A549 (cell line): ENCODE data around the gene SYCP2.

Experiments used
- BHLHE40 ChIP-seq: IDR thresholded peaks from 2 replicates; pipeline ENCODE4 v1.6.1; 2012; ENCODE audit warnings: low read depth, low read length, inconsistent platforms
- CEBPB ChIP-seq, 2 experiments: fragments of >200 bp in 1 of 2; sonication (Bioruptor Twin) in 1 of 2; formaldehyde crosslinking in 1 of 2; IDR thresholded peaks; 2 replicates each; pipeline ENCODE4 v1.6.1; 2012 to 2016
- EHMT2 ChIP-seq: fragments of 200-600 bp; sonication (generic); IDR thresholded peaks from 2 replicates; pipeline ENCODE4 v1.6.1; 2016; ENCODE audit warnings: antibody characterized with exemption, low read depth, mild to moderate bottlenecking, moderate library complexity
- HOXA7 ChIP-seq: fragments of 250-450 bp; sonication (Bioruptor Pico); IDR thresholded peaks from 2 replicates; pipeline ENCODE4 v1.5.0; 2020; ENCODE audit warnings: mild to moderate bottlenecking, moderate library complexity
- MAZ ChIP-seq: fragments of 150-350 bp; IDR thresholded peaks from 2 replicates; pipeline ENCODE4 v1.6.1; 2014; ENCODE audit warnings: antibody characterized with exemption, low read depth, low read length, borderline replicate concordance
- PHF8 ChIP-seq: fragments of 200-600 bp; sonication (generic); IDR thresholded peaks from 2 replicates; pipeline ENCODE4 v1.6.1; 2016; ENCODE audit warnings: low read depth, mild to moderate bottlenecking, antibody characterized with exemption, moderate library complexity, borderline replicate concordance
- POLR2A ChIP-seq: IDR thresholded peaks from 2 replicates; pipeline ENCODE4 v1.6.1; 2012; ENCODE audit warnings: mild to moderate bottlenecking, low read length
- RAD21 ChIP-seq, 2 experiments: fragments of >200 bp in 1 of 2; sonication (Bioruptor Twin) in 1 of 2; formaldehyde crosslinking in 1 of 2; IDR thresholded peaks in 1 of 2; conservative IDR thresholded peaks in 1 of 2; 2 replicates in 1 of 2; 3 replicates in 1 of 2; pipeline ENCODE4 v1.6.1; 2012 to 2018; ENCODE audit warnings: inconsistent platforms in 1 of 2
- SREBF2 ChIP-seq: fragments of 450-650 bp; IDR thresholded peaks from 2 replicates; pipeline ENCODE4 v1.6.1; 2014; ENCODE audit warnings: mild to moderate bottlenecking, moderate library complexity
- TF ChIP-seq, protein P1 (sequence below): fragments of >200 bp; sonication (Bioruptor Twin); formaldehyde crosslinking; IDR thresholded peaks from 3 replicates; pipeline ENCODE4 v1.5.1; 2016
- TF ChIP-seq, protein P2 (sequence below): IDR thresholded peaks from 2 replicates; pipeline ENCODE4 v1.6.1; 2012
- TF ChIP-seq, protein P3 (sequence below): IDR thresholded peaks from 2 replicates; pipeline ENCODE4 v1.6.1; 2012

GRCh38 chr20:59933296-59933848 is at the start of gene SYCP2:
- TF ChIP-seq, protein P1, sequence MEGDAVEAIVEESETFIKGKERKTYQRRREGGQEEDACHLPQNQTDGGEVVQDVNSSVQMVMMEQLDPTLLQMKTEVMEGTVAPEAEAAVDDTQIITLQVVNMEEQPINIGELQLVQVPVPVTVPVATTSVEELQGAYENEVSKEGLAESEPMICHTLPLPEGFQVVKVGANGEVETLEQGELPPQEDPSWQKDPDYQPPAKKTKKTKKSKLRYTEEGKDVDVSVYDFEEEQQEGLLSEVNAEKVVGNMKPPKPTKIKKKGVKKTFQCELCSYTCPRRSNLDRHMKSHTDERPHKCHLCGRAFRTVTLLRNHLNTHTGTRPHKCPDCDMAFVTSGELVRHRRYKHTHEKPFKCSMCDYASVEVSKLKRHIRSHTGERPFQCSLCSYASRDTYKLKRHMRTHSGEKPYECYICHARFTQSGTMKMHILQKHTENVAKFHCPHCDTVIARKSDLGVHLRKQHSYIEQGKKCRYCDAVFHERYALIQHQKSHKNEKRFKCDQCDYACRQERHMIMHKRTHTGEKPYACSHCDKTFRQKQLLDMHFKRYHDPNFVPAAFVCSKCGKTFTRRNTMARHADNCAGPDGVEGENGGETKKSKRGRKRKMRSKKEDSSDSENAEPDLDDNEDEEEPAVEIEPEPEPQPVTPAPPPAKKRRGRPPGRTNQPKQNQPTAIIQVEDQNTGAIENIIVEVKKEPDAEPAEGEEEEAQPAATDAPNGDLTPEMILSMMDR: no peak
- TF ChIP-seq RAD21 (conservative IDR thresholded peaks at IDR 0.05 in 1 of 2, IDR thresholded peaks at IDR 0.05 in 1 of 2) (no peak), POLR2A (no peak), CEBPB (IDR thresholded peaks at IDR 0.05) (no peak), BHLHE40 (no peak), SREBF2 (no peak), MAZ (no peak), HOXA7 (CRISPR knock-in tag) (no peak), PHF8 (no peak), EHMT2 (no peak)
- TF ChIP-seq, protein P2, sequence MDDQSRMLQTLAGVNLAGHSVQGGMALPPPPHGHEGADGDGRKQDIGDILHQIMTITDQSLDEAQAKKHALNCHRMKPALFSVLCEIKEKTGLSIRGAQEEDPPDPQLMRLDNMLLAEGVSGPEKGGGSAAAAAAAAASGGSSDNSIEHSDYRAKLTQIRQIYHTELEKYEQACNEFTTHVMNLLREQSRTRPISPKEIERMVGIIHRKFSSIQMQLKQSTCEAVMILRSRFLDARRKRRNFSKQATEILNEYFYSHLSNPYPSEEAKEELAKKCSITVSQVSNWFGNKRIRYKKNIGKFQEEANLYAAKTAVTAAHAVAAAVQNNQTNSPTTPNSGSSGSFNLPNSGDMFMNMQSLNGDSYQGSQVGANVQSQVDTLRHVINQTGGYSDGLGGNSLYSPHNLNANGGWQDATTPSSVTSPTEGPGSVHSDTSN: no peak
- TF ChIP-seq, protein P3, sequence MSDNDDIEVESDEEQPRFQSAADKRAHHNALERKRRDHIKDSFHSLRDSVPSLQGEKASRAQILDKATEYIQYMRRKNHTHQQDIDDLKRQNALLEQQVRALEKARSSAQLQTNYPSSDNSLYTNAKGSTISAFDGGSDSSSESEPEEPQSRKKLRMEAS: peak; percentile 95
